Gastrocnemius medialis (tissue), 4 donors: ENCODE results near the gene SIRPA. TPM values are rescaled to one million over a fixed set of nuclear protein-coding genes. Genes with fewer than 3 reads are reported as not detected.

Experiments
- ATAC-seq, 2 donors: fragments of 150-250 bp; one replicate each; pipeline ENCODE4 v1.9.1; 2016
- DNase-seq, 2 donors: peaks; one replicate each; pipeline ENCODE4 v3.0.0-alpha.2; 2019
- H3K27ac ChIP-seq, 4 donors: fragments of 200-600 bp; sonication (generic); 1 replicate in 1 of 4; 2 replicates in 3 of 4; pipeline ENCODE4 v1.5.1; 2016 to 2018; ENCODE audit warnings: mild to moderate bottlenecking in 2 of 4, moderate library complexity in 1 of 4
- H3K27me3 ChIP-seq, 3 donors: fragments of 200-600 bp; sonication (generic) in 2 of 3; 1 replicate in 1 of 3; 2 replicates in 2 of 3; pipeline versions ENCODE4 v1.5.1 to v1.6.0; 2016 to 2019; ENCODE audit warnings: mild to moderate bottlenecking in 1 of 3, moderate library complexity in 1 of 3
- H3K36me3 ChIP-seq, 2 donors: fragments of 200-600 bp; sonication (generic) in 1 of 2; one replicate each; pipeline ENCODE4 v1.5.1; 2017 to 2018
- H3K4me1 ChIP-seq, 2 donors: fragments of 200-600 bp; sonication (generic) in 1 of 2; one replicate each; pipeline ENCODE4 v1.5.1; 2016 to 2017; ENCODE audit warnings: mild to moderate bottlenecking in 2 of 2
- H3K4me3 ChIP-seq, 4 donors: fragments of 200-600 bp; sonication (generic) in 3 of 4; 1 replicate in 1 of 4; 2 replicates in 3 of 4; pipeline ENCODE4 v1.5.1; 2016 to 2019; ENCODE audit warnings: mild to moderate bottlenecking in 2 of 4
- H3K9me3 ChIP-seq, 3 donors: fragments of 200-600 bp; sonication (generic) in 2 of 3; 1 replicate in 1 of 3; 2 replicates in 2 of 3; pipeline ENCODE4 v1.5.1; 2016 to 2019
- POLR2A ChIP-seq, 2 donors: fragments of 450-650 bp; IDR thresholded peaks; one replicate each; pipeline ENCODE4 v1.6.1; 2017; ENCODE audit warnings: antibody characterized with exemption in 2 of 2, mild to moderate bottlenecking in 2 of 2, moderate library complexity in 2 of 2
- in situ Hi-C, 4 donors: fragments of 200-750 bp; cut with MboI; loops; one replicate each; pipeline versions ENCODE4 v1.15.0 to v1.8.0; 2017; ENCODE audit warnings: low sequenced_read_pairs in 4 of 4
- intact Hi-C: fragments of 100-400 bp; cut with DNase I; formaldehyde crosslinking; loops from one replicate; pipeline ENCODE4 v1.15.1; 2023; ENCODE audit warnings: low total_unique reads
- total RNA-seq, 4 donors: library from RNA; depleted of rRNA; stranded (reverse); fragments of >200 nt; gene quantifications; one replicate each; pipeline versions ENCODE4 v1.1.0 to v1.2.3, GENCODE V29; 2016
- TF ChIP-seq, protein P1 (sequence below), 5 experiments: fragments of 450-650 bp in 3 of 5; fragments of 200-600 bp in 2 of 5; sonication (generic) in 2 of 5; IDR thresholded peaks in 4 of 5; conservative IDR thresholded peaks in 1 of 5; 1 replicate in 4 of 5; 2 replicates in 1 of 5; pipeline ENCODE4 v1.5.1; 2016 to 2019; ENCODE audit warnings: antibody characterized with exemption in 5 of 5, mild to moderate bottlenecking in 3 of 5, moderate library complexity in 3 of 5

SIRPA gene
- total RNA-seq, 4 donors from 2014 or later, result 14.6 to 62.0 (median 20.6) TPM

DNA sequence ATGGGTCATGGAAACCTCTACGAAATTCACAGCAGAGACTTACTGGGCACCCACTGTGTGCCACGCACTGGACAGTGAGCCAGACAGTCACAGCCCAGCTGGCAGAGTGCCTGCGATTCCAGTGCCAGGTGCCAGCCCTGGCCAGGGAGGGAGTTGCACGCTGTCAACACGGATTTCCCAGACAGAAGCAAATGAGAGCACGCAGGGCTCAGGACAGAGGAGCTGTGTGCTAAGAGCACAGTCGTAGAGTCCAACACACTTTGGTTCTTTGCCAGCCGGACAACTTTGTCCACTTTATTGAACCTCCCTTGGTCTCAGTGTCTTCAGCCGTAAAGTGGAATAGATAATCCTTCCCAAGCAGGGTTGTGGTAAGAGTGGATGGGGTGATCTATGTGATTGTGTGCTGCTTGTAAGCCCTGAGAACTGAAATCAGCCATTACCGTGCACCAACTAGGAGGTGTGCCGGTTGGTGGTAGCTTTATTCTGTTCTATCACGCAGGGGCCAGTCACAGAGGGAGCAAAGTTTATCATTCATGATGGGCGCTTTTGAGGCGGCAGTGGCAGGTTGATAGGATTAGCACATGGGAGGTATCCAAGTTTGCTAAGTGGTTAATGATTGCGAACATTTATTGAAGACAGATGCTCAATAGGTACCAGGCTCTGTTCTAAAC lies 40.6 kb downstream of the SIRPA start:
- TF ChIP-seq, protein P1, sequence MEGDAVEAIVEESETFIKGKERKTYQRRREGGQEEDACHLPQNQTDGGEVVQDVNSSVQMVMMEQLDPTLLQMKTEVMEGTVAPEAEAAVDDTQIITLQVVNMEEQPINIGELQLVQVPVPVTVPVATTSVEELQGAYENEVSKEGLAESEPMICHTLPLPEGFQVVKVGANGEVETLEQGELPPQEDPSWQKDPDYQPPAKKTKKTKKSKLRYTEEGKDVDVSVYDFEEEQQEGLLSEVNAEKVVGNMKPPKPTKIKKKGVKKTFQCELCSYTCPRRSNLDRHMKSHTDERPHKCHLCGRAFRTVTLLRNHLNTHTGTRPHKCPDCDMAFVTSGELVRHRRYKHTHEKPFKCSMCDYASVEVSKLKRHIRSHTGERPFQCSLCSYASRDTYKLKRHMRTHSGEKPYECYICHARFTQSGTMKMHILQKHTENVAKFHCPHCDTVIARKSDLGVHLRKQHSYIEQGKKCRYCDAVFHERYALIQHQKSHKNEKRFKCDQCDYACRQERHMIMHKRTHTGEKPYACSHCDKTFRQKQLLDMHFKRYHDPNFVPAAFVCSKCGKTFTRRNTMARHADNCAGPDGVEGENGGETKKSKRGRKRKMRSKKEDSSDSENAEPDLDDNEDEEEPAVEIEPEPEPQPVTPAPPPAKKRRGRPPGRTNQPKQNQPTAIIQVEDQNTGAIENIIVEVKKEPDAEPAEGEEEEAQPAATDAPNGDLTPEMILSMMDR (IDR thresholded peaks at IDR 0.05 in 4 of 5, conservative IDR thresholded peaks at IDR 0.05 in 1 of 5), result no peak
- no peak for TF ChIP-seq POLR2A (IDR thresholded peaks at IDR 0.05)
- ATAC-seq, result peak; percentile 33 to 42
- Histone ChIP-seq H3K27me3 (no peaks in the 10 kb centered on the region), H3K4me3 (no peak overlapping the region), H3K36me3 (peaks cover 0 to 5% of the 10 kb centered on the region in 2 donors), H3K9me3 (no peaks in the 10 kb centered on the region), H3K4me1 (peaks cover 0 to 31% of the 10 kb centered on the region in 2 donors), H3K27ac (peak overlapping the region in 3 of 4 donors; percentile 49 to 63 (median 61))
- DNase-seq, result peak in 1 of 2 donors; percentile 58
- intact Hi-C loops (loop anchor here (2.0 kb wide), 1 partner anchor 41 kb away; the partner anchor contains the start of gene SIRPA), in situ Hi-C loops (loop anchor here in 1 of 4 donors (25.0 kb wide), 1 partner anchor 124 kb away; no protein-coding TSS in a partner anchor)

DNA sequence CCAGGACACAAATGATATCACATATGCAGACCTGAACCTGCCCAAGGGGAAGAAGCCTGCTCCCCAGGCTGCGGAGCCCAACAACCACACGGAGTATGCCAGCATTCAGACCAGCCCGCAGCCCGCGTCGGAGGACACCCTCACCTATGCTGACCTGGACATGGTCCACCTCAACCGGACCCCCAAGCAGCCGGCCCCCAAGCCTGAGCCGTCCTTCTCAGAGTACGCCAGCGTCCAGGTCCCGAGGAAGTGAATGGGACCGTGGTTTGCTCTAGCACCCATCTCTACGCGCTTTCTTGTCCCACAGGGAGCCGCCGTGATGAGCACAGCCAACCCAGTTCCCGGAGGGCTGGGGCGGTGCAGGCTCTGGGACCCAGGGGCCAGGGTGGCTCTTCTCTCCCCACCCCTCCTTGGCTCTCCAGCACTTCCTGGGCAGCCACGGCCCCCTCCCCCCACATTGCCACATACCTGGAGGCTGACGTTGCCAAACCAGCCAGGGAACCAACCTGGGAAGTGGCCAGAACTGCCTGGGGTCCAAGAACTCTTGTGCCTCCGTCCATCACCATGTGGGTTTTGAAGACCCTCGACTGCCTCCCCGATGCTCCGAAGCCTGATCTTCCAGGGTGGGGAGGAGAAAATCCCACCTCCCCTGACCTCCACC lies 42.2 kb downstream of the SIRPA start:
- ATAC-seq (no peak), DNase-seq (no peak)
- in situ Hi-C loops, result loop anchor here in 1 of 4 donors (25.0 kb wide), 1 partner anchor 125 kb away; no protein-coding TSS in a partner anchor
- TF ChIP-seq, protein P1 (IDR thresholded peaks at IDR 0.05 in 4 of 5, conservative IDR thresholded peaks at IDR 0.05 in 1 of 5), result no peak
- no peak for TF ChIP-seq POLR2A (IDR thresholded peaks at IDR 0.05)
- Histone ChIP-seq H3K36me3 (peaks cover 0 to 5% of the 10 kb centered on the region in 2 donors), H3K4me1 (peaks cover 4 to 40% of the 10 kb centered on the region in 2 donors), H3K27ac (no peak overlapping the region), H3K27me3 (no peaks in the 10 kb centered on the region), H3K9me3 (no peaks in the 10 kb centered on the region), H3K4me3 (no peak overlapping the region)
- intact Hi-C loops, result no loop called here

DNA sequence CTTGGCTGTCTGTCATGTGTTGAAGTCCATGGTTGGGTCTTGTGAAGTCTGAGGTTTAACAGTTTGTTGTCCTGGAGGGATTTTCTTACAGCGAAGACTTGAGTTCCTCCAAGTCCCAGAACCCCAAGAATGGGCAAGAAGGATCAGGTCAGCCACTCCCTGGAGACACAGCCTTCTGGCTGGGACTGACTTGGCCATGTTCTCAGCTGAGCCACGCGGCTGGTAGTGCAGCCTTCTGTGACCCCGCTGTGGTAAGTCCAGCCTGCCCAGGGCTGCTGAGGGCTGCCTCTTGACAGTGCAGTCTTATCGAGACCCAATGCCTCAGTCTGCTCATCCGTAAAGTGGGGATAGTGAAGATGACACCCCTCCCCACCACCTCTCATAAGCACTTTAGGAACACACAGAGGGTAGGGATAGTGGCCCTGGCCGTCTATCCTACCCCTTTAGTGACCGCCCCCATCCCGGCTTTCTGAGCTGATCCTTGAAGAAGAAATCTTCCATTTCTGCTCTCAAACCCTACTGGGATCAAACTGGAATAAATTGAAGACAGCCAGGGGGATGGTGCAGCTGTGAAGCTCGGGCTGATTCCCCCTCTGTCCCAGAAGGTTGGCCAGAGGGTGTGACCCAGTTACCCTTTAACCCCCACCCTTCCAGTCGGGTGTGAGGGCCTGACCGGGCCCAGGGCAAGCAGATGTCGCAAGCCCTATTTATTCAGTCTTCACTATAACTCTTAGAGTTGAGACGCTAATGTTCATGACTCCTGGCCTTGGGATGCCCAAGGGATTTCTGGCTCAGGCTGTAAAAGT lies 43.5 kb downstream of the SIRPA start:
- no peak for TF ChIP-seq POLR2A (IDR thresholded peaks at IDR 0.05)
- TF ChIP-seq, protein P1 (IDR thresholded peaks at IDR 0.05 in 4 of 5, conservative IDR thresholded peaks at IDR 0.05 in 1 of 5), result no peak

DNA sequence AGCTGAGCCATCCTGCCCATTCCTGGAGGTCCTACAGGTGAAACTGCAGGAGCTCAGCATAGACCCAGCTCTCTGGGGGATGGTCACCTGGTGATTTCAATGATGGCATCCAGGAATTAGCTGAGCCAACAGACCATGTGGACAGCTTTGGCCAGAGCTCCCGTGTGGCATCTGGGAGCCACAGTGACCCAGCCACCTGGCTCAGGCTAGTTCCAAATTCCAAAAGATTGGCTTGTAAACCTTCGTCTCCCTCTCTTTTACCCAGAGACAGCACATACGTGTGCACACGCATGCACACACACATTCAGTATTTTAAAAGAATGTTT lies 44.0 kb downstream of the SIRPA start:
- H3K27me3 ChIP-seq, result no peaks in the 10 kb centered on the region
- no peak overlapping the region for H3K27ac ChIP-seq
- peaks cover 0 to 5% of the 10 kb centered on the region in 2 donors for H3K36me3 ChIP-seq
- H3K4me1 ChIP-seq, result peaks cover 8 to 41% of the 10 kb centered on the region in 2 donors
- H3K4me3 ChIP-seq, result no peak overlapping the region
- intact Hi-C loops (no loop called here), in situ Hi-C loops (loop anchor here in 1 of 4 donors (25.0 kb wide), 1 partner anchor 127 kb away; no protein-coding TSS in a partner anchor)
- DNase-seq (no peak), ATAC-seq (no peak)
- no peaks in the 10 kb centered on the region for H3K9me3 ChIP-seq
- TF ChIP-seq, protein P1 (IDR thresholded peaks at IDR 0.05 in 4 of 5, conservative IDR thresholded peaks at IDR 0.05 in 1 of 5), result no peak
- no peak for TF ChIP-seq POLR2A (IDR thresholded peaks at IDR 0.05)

More for the DNA sequence above, 43.5 kb downstream of the SIRPA start:
- Histone ChIP-seq H3K36me3 (peaks cover 0 to 5% of the 10 kb centered on the region in 2 donors), H3K27ac (no peak overlapping the region), H3K4me3 (no peak overlapping the region), H3K4me1 (peaks cover 4 to 41% of the 10 kb centered on the region in 2 donors), H3K27me3 (no peaks in the 10 kb centered on the region), H3K9me3 (no peaks in the 10 kb centered on the region)
- intact Hi-C loops, result no loop called here
- DNase-seq (no peak), ATAC-seq (no peak)
- in situ Hi-C loops, result loop anchor here in 1 of 4 donors (25.0 kb wide), 1 partner anchor 126 kb away; no protein-coding TSS in a partner anchor
